GM12872 (cell line): Measurements from ENCODE around the gene CYP4A22.

Experiments
- TF ChIP-seq, protein P1 (sequence below): IDR thresholded peaks from 3 replicates; pipeline ENCODE4 v1.5.1; 2011; ENCODE audit warnings: low read depth, mild to moderate bottlenecking, low read length, moderate library complexity; ENCODE audit not compliant: insufficient read depth

CYP4A22 gene

GRCh38 chr1:47186267-47187185, 49.3 kb downstream of the CYP4A22 start:
- TF ChIP-seq, protein P1, sequence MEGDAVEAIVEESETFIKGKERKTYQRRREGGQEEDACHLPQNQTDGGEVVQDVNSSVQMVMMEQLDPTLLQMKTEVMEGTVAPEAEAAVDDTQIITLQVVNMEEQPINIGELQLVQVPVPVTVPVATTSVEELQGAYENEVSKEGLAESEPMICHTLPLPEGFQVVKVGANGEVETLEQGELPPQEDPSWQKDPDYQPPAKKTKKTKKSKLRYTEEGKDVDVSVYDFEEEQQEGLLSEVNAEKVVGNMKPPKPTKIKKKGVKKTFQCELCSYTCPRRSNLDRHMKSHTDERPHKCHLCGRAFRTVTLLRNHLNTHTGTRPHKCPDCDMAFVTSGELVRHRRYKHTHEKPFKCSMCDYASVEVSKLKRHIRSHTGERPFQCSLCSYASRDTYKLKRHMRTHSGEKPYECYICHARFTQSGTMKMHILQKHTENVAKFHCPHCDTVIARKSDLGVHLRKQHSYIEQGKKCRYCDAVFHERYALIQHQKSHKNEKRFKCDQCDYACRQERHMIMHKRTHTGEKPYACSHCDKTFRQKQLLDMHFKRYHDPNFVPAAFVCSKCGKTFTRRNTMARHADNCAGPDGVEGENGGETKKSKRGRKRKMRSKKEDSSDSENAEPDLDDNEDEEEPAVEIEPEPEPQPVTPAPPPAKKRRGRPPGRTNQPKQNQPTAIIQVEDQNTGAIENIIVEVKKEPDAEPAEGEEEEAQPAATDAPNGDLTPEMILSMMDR: no peak

- TF ChIP-seq, protein P1: no peak
Observed at GRCh38 chr1:47187231-47187925, 50.1 kb downstream of the CYP4A22 start.

DNA sequence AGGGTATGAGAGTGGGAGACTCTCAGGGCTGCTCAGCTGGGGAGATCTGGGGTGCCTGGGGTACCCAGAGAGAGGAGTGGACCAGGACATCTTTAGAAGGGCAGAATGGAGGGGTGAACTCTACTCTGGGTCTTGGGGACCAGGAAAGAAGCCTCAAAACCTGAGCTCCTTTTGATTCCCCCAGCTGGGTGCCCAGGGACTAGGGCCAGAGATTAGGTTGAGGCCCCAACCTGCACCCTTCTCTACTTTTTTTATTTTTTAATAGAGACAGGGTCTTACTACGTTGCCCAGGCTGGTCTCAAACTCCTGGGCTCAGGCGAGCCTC, 50.6 kb downstream of the CYP4A22 start:
- TF ChIP-seq, protein P1: no peak

DNA sequence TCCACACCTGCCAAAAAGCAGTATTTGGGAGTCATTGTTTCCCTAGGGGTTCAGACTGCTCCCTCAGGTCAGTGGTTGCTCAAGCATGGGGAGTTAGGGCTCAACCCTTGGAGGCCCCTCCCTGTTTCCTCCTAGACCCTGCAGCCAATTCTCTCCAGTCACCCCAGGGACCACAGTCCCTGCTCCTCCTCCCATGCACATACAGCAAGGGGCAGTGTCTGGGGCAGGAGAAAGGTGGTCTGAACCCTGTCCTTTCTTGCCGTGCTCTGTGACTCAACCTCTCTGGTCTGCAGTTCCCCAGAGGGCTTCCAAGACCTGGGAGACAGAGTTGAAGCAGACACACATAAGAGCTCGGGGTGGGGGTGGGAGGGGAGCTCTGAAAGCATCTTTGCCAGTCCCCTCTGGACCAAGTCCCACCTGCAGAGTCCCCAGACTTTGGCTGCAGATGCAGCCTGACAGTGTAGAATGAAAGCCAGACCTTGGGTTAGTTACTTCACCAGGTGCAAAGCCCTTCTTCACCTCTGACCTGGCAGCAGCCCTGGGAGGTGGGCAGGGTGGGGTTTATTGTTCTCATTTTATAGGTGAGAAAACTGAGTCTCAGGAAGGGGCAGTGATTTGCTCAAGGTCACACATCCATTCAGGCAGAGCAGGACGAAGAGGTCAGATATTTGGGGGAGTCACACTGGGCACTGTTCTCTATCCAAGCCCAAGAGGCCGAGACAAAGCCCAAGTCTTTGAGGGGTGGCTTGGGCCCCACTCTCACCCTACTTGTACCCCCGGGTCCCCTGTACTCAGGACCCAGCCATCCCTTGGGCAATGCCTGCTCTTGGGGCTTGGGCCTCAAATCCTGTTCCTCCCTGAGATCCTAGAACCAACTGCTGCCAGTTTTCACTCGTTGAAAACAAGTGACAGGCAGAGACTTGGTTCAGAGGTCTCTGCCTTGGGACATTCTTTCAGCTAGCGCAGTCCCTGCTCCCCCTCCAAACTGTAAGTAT, 51.8 kb downstream of the CYP4A22 start:
- TF ChIP-seq, protein P1: no peak

- TF ChIP-seq, protein P1: no peak
Observed at GRCh38 chr1:47189844-47190508, 52.7 kb downstream of the CYP4A22 start, which contains the start of gene PDZK1IP1. Gene PDZK1IP1 (minus strand): TSS chr1:47190036. CDS start chr1:47189932, 104 bp downstream.

DNA sequence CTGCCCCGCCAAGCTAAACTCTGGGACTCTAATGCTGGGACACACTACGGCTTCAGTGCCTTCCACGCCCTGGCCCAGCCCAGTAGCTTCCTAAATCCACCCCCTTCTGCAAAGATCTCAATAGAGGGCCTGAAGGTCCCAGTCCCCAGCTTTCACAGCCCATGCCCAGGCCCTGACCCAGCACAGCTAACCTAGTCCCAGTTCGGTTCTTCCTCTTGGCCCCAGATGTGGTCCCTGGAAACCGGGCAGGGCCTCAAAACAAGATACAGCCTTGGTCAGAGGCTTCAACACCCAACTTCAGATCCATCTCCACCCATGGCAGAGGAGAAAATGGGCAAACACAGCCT, 53.2 kb downstream of the CYP4A22 start:
- TF ChIP-seq, protein P1: no peak
